Esophagus squamous epithelium (tissue), 5 donors: ENCODE data around the gene SRRT. TPM values are rescaled to one million over a fixed set of nuclear protein-coding genes. Genes with fewer than 3 reads are reported as not detected.
A peak's percentile ranks its signal among the peaks of the same experiment; 100 is the strongest.

Experiments used
- DNase-seq: peaks from one replicate; lab custom pipeline; 2025; lab: John Stamatoyannopoulos, UW
- H3K27ac ChIP-seq, 4 donors: fragments of 200-600 bp; sonication (generic); one replicate each; pipeline ENCODE4 v1.5.1; 2016 to 2019; ENCODE audit warnings: mild to moderate bottlenecking in 1 of 4
- H3K27me3 ChIP-seq, 4 donors: fragments of 200-600 bp; sonication (generic); 1 replicate in 3 of 4; 2 replicates in 1 of 4; pipeline versions ENCODE4 v1.5.1 to v1.6.0; 2017 to 2021; ENCODE audit warnings: antibody characterized with exemption in 1 of 4
- H3K36me3 ChIP-seq, 3 donors: fragments of 200-600 bp; sonication (generic); one replicate each; pipeline ENCODE4 v1.5.1; 2016 to 2019
- H3K4me1 ChIP-seq, 3 donors: fragments of 200-600 bp; sonication (generic); one replicate each; pipeline ENCODE4 v1.5.1; 2017 to 2019
- H3K4me3 ChIP-seq, 4 donors: fragments of 200-600 bp; sonication (generic); 1 replicate in 3 of 4; 2 replicates in 1 of 4; pipeline ENCODE4 v1.5.1; 2016 to 2019; ENCODE audit warnings: mild to moderate bottlenecking in 2 of 4, moderate library complexity in 1 of 4
- H3K9me3 ChIP-seq, 3 donors: fragments of 200-600 bp; sonication (generic); one replicate each; pipeline ENCODE4 v1.5.1; 2016 to 2019
- CTCF ChIP-seq, 6 experiments: fragments of 450-650 bp in 4 of 6; fragments of 200-600 bp in 2 of 6; sonication (generic) in 2 of 6; IDR thresholded peaks; one replicate each; pipeline ENCODE4 v1.5.1; 2016 to 2019; ENCODE audit warnings: antibody characterized with exemption in 6 of 6, mild to moderate bottlenecking in 4 of 6, moderate library complexity in 4 of 6
- POLR2A ChIP-seq, 4 donors: fragments of 450-650 bp; IDR thresholded peaks; one replicate each; pipeline ENCODE4 v1.6.1; 2017; ENCODE audit warnings: antibody characterized with exemption in 4 of 4, mild to moderate bottlenecking in 4 of 4, moderate library complexity in 3 of 4
- WGBS, 2 donors: methylation state at CpG; one replicate each; pipeline ENCODE4 v1.1.5; 2018; 5-methylcytosine and 5-hydroxymethylcytosine counted together
- intact Hi-C: fragments of 100-400 bp; cut with DNase I; formaldehyde crosslinking; loops from one replicate; pipeline ENCODE4 v1.15.0; 2022
- total RNA-seq, 4 donors: library from RNA; depleted of rRNA; stranded (reverse); fragments of >200 nt; gene quantifications; one replicate each; pipeline ENCODE4 v1.1.0, GENCODE V29; 2016
- donor health status: DM: yes; HTN: yes; CAD: no.

The SRRT gene
- total RNA-seq, 4 donors from 2014 or later = 53.8 to 91.0 (median 68.4) TPM

DNA sequence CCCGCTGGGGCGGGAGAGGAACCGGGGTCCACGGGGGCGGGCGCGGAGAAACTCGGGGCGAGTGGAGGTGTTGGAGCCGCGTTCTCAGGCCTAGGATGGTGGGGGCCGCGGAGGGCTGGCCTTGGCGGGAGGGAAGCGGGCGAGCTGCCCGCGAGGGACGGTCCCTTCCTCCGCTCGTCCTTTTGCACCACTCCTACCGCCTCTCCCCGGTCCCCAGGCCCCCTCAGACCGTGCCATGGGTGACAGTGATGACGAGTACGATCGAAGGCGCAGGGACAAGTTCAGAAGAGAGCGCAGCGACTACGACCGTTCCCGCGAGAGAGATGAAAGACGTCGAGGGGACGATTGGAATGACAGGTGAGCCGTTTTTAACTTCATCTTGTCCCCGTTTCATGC is 451 bp downstream of the SRRT start:
- intact Hi-C loops = no loop called here
- Histone ChIP-seq H3K27me3 (no peaks in the 10 kb centered on the region), H3K4me3 (peak overlapping the region; percentile 86 to 100 (median 96)), H3K4me1 (peaks cover 8 to 60% (median 36%) of the 10 kb centered on the region in 3 donors), H3K27ac (peak overlapping the region; percentile 97 to 99 (median 98)), H3K9me3 (no peaks in the 10 kb centered on the region), H3K36me3 (peaks cover 7 to 78% (median 8%) of the 10 kb centered on the region in 3 donors)
- WGBS, 2 donors = 0% methylated on average over 11 to 21 of the region's 39 CpGs
- no peak for TF ChIP-seq POLR2A (IDR thresholded peaks at IDR 0.05)
- no peak for TF ChIP-seq CTCF (IDR thresholded peaks at IDR 0.05)
- no peak for DNase-seq

DNA sequence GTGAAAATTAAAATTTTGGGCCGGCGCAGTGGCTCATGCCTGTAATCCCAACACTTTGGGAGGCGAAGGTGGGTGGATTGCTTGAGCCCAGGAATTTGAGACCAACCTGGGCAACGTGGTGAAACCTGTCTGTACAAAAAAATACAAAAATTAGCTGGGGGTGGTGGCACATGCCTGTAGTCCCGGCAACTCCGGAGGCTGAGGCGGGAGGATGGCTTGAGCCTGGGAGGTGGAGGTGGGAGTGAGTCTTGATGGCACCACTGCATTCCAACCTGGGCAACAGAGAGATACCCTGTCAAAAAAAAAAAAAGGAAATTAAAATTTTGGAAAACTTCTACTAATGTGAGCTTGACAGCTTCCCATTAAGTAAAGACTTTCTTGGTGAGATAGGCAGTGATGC is 3.1 kb downstream of the SRRT start:
- WGBS, 2 donors = 51 to 73% methylated on average over 4 to 7 of the region's 7 CpGs
- peak overlapping the region in 1 of 4 donors; percentile 1 for H3K27ac ChIP-seq

GRCh38 chr7:100878685-100879084 is 3.8 kb downstream of the SRRT start:
- Histone ChIP-seq H3K27ac (no peak overlapping the region), H3K4me3 (no peak overlapping the region), H3K36me3 (peaks cover 11 to 78% (median 27%) of the 10 kb centered on the region in 3 donors), H3K4me1 (peaks cover 8 to 63% (median 35%) of the 10 kb centered on the region in 3 donors), H3K27me3 (no peaks in the 10 kb centered on the region), H3K9me3 (no peaks in the 10 kb centered on the region)
- no peak for DNase-seq
- WGBS, 2 donors = 76 to 82% methylated on average over 6 of the region's 6 CpGs
- TF ChIP-seq CTCF (IDR thresholded peaks at IDR 0.05) (no peak), POLR2A (IDR thresholded peaks at IDR 0.05) (no peak)
- intact Hi-C loops = no loop called here

More for the DNA sequence above, 3.1 kb downstream of the SRRT start:
- intact Hi-C loops = no loop called here
- Histone ChIP-seq H3K4me1 (peaks cover 8 to 65% (median 36%) of the 10 kb centered on the region in 3 donors), H3K4me3 (no peak overlapping the region), H3K9me3 (no peaks in the 10 kb centered on the region), H3K27me3 (no peaks in the 10 kb centered on the region), H3K36me3 (peaks cover 11 to 78% (median 20%) of the 10 kb centered on the region in 3 donors)
- no peak for DNase-seq
- TF ChIP-seq POLR2A (IDR thresholded peaks at IDR 0.05) (no peak), CTCF (IDR thresholded peaks at IDR 0.05) (no peak)

DNA sequence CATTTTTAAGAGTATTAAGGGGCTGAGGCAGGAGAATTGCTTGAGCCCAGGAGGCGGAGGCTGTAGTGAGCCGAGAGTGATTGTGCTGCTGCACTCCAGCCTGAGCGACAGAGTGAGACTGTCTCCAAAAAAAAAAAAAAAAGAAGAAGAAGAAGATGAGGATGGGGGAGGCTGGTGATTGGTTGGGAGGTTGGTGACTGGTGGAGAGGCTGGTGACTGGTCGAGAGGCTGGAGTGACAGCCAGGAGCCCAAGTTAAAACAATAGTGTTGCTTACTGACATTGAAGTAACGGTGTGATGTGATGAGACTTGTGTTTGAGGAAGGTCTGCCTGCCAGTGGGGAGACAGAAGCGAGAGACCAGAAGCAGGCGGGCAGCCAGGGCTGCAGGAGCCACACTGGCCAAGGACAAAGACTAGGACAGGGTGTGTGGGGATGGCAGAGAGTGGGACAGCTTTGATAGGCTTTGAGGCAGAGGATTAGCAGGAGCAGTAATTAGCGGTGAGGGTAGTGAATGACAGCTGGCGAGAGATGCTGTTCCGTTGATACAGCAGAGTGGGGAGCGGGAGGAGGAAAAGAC is 4.9 kb downstream of the SRRT start:
- no peaks in the 10 kb centered on the region for H3K27me3 ChIP-seq
- intact Hi-C loops = no loop called here
- 73 to 87% methylated on average over 11 of the region's 11 CpGs for WGBS, 2 donors
- peaks cover 8 to 54% (median 27%) of the 10 kb centered on the region in 3 donors for H3K4me1 ChIP-seq
- H3K36me3 ChIP-seq = peaks cover 19 to 85% (median 38%) of the 10 kb centered on the region in 3 donors
- no peak overlapping the region for H3K27ac ChIP-seq
- no peak overlapping the region for H3K4me3 ChIP-seq
- TF ChIP-seq CTCF (IDR thresholded peaks at IDR 0.05) (no peak), POLR2A (IDR thresholded peaks at IDR 0.05) (no peak)
- H3K9me3 ChIP-seq = no peaks in the 10 kb centered on the region
- no peak for DNase-seq

- Histone ChIP-seq H3K4me1 (peaks cover 7 to 51% (median 27%) of the 10 kb centered on the region in 3 donors), H3K4me3 (no peak overlapping the region), H3K9me3 (no peaks in the 10 kb centered on the region), H3K27me3 (no peaks in the 10 kb centered on the region), H3K36me3 (peaks cover 27 to 94% (median 46%) of the 10 kb centered on the region in 3 donors), H3K27ac (no peak overlapping the region)
- intact Hi-C loops = no loop called here
- 89 to 94% methylated on average over 2 to 7 of the region's 7 CpGs for WGBS, 2 donors
- no peak for TF ChIP-seq CTCF (IDR thresholded peaks at IDR 0.05)
- no peak for TF ChIP-seq POLR2A (IDR thresholded peaks at IDR 0.05)
- DNase-seq = no peak
Observed at GRCh38 chr7:100880645-100881044, 5.7 kb downstream of the SRRT start.
